Suprapubic skin (tissue), 4 donors: ENCODE data around the gene MOSPD2.

Experiments
- EP300 ChIP-seq: sonication (generic); formaldehyde crosslinking; IDR thresholded peaks from one replicate; pipeline ENCODE4 v1.6.1; 2017; ENCODE audit warnings: antibody characterized with exemption
- POLR2AphosphoS5 ChIP-seq, 3 donors: sonication (generic); formaldehyde crosslinking; IDR thresholded peaks; one replicate each; pipeline ENCODE4 v1.6.1; 2017; ENCODE audit warnings: antibody characterized with exemption in 3 of 3
- TF ChIP-seq, protein P1 (sequence below), 2 donors: fragments of 200-600 bp in 1 of 2; fragments of 450-650 bp in 1 of 2; sonication (generic) in 1 of 2; IDR thresholded peaks; one replicate each; pipeline ENCODE4 v1.5.1; 2016 to 2019; ENCODE audit warnings: antibody characterized with exemption in 2 of 2, mild to moderate bottlenecking in 1 of 2, moderate library complexity in 1 of 2

DNA sequence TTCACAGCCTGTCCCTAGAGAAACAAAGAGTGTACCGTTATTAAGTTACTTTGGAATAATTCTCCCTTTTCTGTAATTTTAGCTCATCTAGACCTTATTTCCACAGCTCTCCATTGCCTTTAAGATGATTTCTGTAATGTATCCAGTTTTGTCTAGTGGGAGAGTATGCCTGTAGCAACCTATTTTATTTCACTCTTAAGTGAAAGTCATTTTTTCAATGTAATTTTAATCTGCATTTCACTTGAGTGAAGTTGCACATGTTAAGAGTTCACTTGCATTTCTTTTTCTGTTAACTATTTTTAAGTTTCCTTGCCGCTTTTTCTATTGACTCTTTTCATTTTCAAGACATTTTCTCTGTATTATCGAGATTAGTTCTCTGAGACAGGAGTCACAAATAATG, 46.9 kb upstream of the MOSPD2 start:
- TF ChIP-seq POLR2AphosphoS5 (IDR thresholded peaks at IDR 0.05) = no peak
- TF ChIP-seq, protein P1, sequence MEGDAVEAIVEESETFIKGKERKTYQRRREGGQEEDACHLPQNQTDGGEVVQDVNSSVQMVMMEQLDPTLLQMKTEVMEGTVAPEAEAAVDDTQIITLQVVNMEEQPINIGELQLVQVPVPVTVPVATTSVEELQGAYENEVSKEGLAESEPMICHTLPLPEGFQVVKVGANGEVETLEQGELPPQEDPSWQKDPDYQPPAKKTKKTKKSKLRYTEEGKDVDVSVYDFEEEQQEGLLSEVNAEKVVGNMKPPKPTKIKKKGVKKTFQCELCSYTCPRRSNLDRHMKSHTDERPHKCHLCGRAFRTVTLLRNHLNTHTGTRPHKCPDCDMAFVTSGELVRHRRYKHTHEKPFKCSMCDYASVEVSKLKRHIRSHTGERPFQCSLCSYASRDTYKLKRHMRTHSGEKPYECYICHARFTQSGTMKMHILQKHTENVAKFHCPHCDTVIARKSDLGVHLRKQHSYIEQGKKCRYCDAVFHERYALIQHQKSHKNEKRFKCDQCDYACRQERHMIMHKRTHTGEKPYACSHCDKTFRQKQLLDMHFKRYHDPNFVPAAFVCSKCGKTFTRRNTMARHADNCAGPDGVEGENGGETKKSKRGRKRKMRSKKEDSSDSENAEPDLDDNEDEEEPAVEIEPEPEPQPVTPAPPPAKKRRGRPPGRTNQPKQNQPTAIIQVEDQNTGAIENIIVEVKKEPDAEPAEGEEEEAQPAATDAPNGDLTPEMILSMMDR (IDR thresholded peaks at IDR 0.05) = no peak
- TF ChIP-seq EP300 = no peak
